GM18508 (cell line): ENCODE results near the gene CD33.
"Not testable (repeated sequence)": the region's sequence is repeated elsewhere in the genome, so short reads cannot be mapped to it uniquely, and the experiment has no call there.

Experiments used
- ATAC-seq: cut with Tn5 transposase; IDR thresholded peaks from one replicate; pipeline ENCODE4 v1.9.1; 2021; ENCODE audit warnings: moderate number of reproducible peaks; ENCODE audit not compliant: insufficient read depth, unreplicated experiment

The CD33 gene

GRCh38 chr19:51207747-51208146, 17.1 kb upstream of the CD33 start:
- no peak for ATAC-seq

GRCh38 chr19:51210191-51210784, 14.6 kb upstream of the CD33 start:
- no peak for ATAC-seq

GRCh38 chr19:51210874-51211361, 14.0 kb upstream of the CD33 start:
- not testable (repeated sequence) for ATAC-seq

GRCh38 chr19:51211833-51212232, 13.0 kb upstream of the CD33 start:
- ATAC-seq, result no peak

- ATAC-seq, result no peak
Measured at GRCh38 chr19:51219307-51219706, 5.6 kb upstream of the CD33 start.

- ATAC-seq, result no peak
Measured at GRCh38 chr19:51219971-51220370, 4.9 kb upstream of the CD33 start.

- ATAC-seq, result no peak
Measured at GRCh38 chr19:51220996-51221395, 3.9 kb upstream of the CD33 start.

- ATAC-seq, result no peak
Measured at GRCh38 chr19:51224163-51224641, 678 bp upstream of the CD33 start.

- no peak for ATAC-seq
Measured at GRCh38 chr19:51226067-51226466, 1.2 kb downstream of the CD33 start.

- no peak for ATAC-seq
Measured at GRCh38 chr19:51227326-51227725, 2.4 kb downstream of the CD33 start.

- no peak for ATAC-seq
Measured at GRCh38 chr19:51227966-51228365, 3.1 kb downstream of the CD33 start.

- no peak for ATAC-seq
Measured at GRCh38 chr19:51240866-51241265, 16.0 kb downstream of the CD33 start.

GRCh38 chr19:51242881-51243630, 18.2 kb downstream of the CD33 start:
- no peak for ATAC-seq

GRCh38 chr19:51246164-51246552, 21.3 kb downstream of the CD33 start:
- ATAC-seq, result no peak

GRCh38 chr19:51247972-51248590, 23.2 kb downstream of the CD33 start:
- ATAC-seq, result no peak

- ATAC-seq, result no peak
Measured at GRCh38 chr19:51250786-51251467, 26.0 kb downstream of the CD33 start, which contains the start of gene SIGLECL1. SIGLECL1 (plus strand) TSS chr19:51251080; CDS start chr19:51264073, 12,993 bp downstream.

- ATAC-seq, result no peak
Measured at GRCh38 chr19:51251468-51251820, 26.6 kb downstream of the CD33 start.

- ATAC-seq, result no peak
Measured at GRCh38 chr19:51252306-51253079, 27.6 kb downstream of the CD33 start.

- no peak for ATAC-seq
Measured at GRCh38 chr19:51253088-51253806, 28.4 kb downstream of the CD33 start.
